Stomach (tissue), 19 donors: ENCODE data around the gene SLC9A2. TPM values are rescaled to one million over a fixed set of nuclear protein-coding genes. Genes with fewer than 3 reads are reported as not detected.

Experiments
- DNase-seq, 2 donors: peaks; one replicate each; pipeline versions ENCODE4 v3.0.0 to v3.0.0-alpha.2; 2013 to 2019
- H3K27ac ChIP-seq, 5 donors: fragments of 200-600 bp in 4 of 5; sonication (generic) in 4 of 5; one replicate each; pipeline ENCODE4 v1.5.1; 2013 to 2019; ENCODE audit warnings: mild to moderate bottlenecking in 1 of 5, moderate library complexity in 1 of 5
- H3K27me3 ChIP-seq, 3 donors: fragments of 200-600 bp; sonication (generic); one replicate each; pipeline ENCODE4 v1.5.1; 2017 to 2019; ENCODE audit warnings: mixed run types in 1 of 3
- H3K36me3 ChIP-seq, 4 donors: fragments of 200-600 bp; sonication (generic); 1 replicate in 3 of 4; 2 replicates in 1 of 4; pipeline ENCODE4 v1.5.1; 2016 to 2019
- H3K4me1 ChIP-seq, 4 donors: fragments of 200-600 bp; sonication (generic); one replicate each; pipeline ENCODE4 v1.5.1; 2016 to 2019
- H3K4me3 ChIP-seq, 4 donors: fragments of 200-600 bp; sonication (generic) in 3 of 4; one replicate each; pipeline ENCODE4 v1.5.1; 2016 to 2019; ENCODE audit warnings: mild to moderate bottlenecking in 1 of 4
- H3K9me3 ChIP-seq, 4 donors: fragments of 200-600 bp; sonication (generic); one replicate each; pipeline ENCODE4 v1.5.1; 2016 to 2019
- CTCF ChIP-seq, 7 experiments: fragments of 450-650 bp in 4 of 7; fragments of 200-600 bp in 3 of 7; sonication (generic) in 3 of 7; IDR thresholded peaks; one replicate each; pipeline ENCODE4 v1.5.1; 2016 to 2019; ENCODE audit warnings: antibody characterized with exemption in 7 of 7, control low read depth in 2 of 7, mild to moderate bottlenecking in 1 of 7
- EP300 ChIP-seq: sonication (generic); formaldehyde crosslinking; IDR thresholded peaks from one replicate; pipeline ENCODE4 v1.6.1; 2017; ENCODE audit warnings: antibody characterized with exemption
- POLR2A ChIP-seq, 4 donors: fragments of 450-650 bp; IDR thresholded peaks; one replicate each; pipeline ENCODE4 v1.6.1; 2016; ENCODE audit warnings: antibody characterized with exemption in 4 of 4, control low read depth in 2 of 4, mild to moderate bottlenecking in 1 of 4, moderate library complexity in 1 of 4
- POLR2AphosphoS5 ChIP-seq, 3 donors: sonication (generic); formaldehyde crosslinking; IDR thresholded peaks; one replicate each; pipeline ENCODE4 v1.6.1; 2016; ENCODE audit warnings: antibody characterized with exemption in 3 of 3
- WGBS, 5 donors: extraction: QIAGEN DNeasy Blood & Tissue Kit in 3 of 5; methylation state at CpG; one replicate each; pipeline versions ENCODE4 v1.1.5 to v1.1.7; 2013 to 2018; 5-methylcytosine and 5-hydroxymethylcytosine counted together
- intact Hi-C: fragments of 100-400 bp; cut with DNase I; formaldehyde crosslinking; loops from one replicate; pipeline ENCODE4 v1.15.1; 2023; ENCODE audit warnings: low total_unique reads
- long read RNA-seq, 10 donors: transcript quantifications; one replicate each; lab custom pipeline, GENCODE V29; 2026
- polyA plus RNA-seq, 3 donors: library from polyadenylated mRNA; stranded (reverse); fragments of 200-250 nt; gene quantifications; one replicate each; pipeline ENCODE4 v1.2.3, GENCODE V29; 2013
- total RNA-seq, 5 donors: library from RNA; depleted of rRNA; stranded (reverse); fragments of >200 nt; gene quantifications; one replicate each; pipeline versions ENCODE4 v1.1.0 to v1.2.3, GENCODE V29; 2014 to 2016
- donor health status: healthy with polysubstance abuse.
- donor health status: Bipolar disorder and iron deficiency.
- donor health status: healthy.

Gene SLC9A2
- total RNA-seq (10 to 100 TPM in 4 of 5 donors, 1 to 10 TPM in 1; 5.3 to 79.9 (median 56.7) TPM), polyA plus RNA-seq (1 to 10 TPM; 2.4 to 5.4 (median 2.6) TPM)
- long read RNA-seq, donor 1, result 0 reads
- long read RNA-seq, donor 2, result 0 reads
- long read RNA-seq, donor 3, result 0 reads
- long read RNA-seq, donor 4, result 0 reads
- long read RNA-seq, donor 5, full-length matches to known transcripts, result 2 of 2 reads
- long read RNA-seq, donor 5, partial matches to known transcripts, result 0 of 2 reads
- long read RNA-seq, donor 5, other reads (novel, unspliced or antisense), result 0 of 2 reads
- long read RNA-seq, donor 6, result 0 reads
- long read RNA-seq, donor 7, full-length matches to known transcripts, result 1 of 1 reads
- long read RNA-seq, donor 7, partial matches to known transcripts, result 0 of 1 reads
- long read RNA-seq, donor 7, other reads (novel, unspliced or antisense), result 0 of 1 reads
- long read RNA-seq, donor 8, full-length matches to known transcripts, result 3 of 8 reads
- long read RNA-seq, donor 8, partial matches to known transcripts, result 5 of 8 reads
- long read RNA-seq, donor 8, other reads (novel, unspliced or antisense), result 0 of 8 reads
- long read RNA-seq, donor 9, partial matches to known transcripts, result 6 of 6 reads
- long read RNA-seq, donor 9, other reads (novel, unspliced or antisense), result 0 of 6 reads
- long read RNA-seq, donor 10, result 0 reads

- peaks cover 4 to 57% (median 24%) of the 10 kb centered on the region in 4 donors for H3K4me1 ChIP-seq
- intact Hi-C loops, result no loop called here
- peaks cover 0 to 49% (median 16%) of the 10 kb centered on the region in 3 donors for H3K27me3 ChIP-seq
- 1 to 9% (median 1%) methylated on average over 11 to 85 of the region's 85 CpGs for WGBS, 5 donors
- peak; percentile 72 to 84 for DNase-seq
- H3K9me3 ChIP-seq, result no peaks in the 10 kb centered on the region
- TF ChIP-seq POLR2A (IDR thresholded peaks at IDR 0.05) (no peak), POLR2AphosphoS5 (IDR thresholded peaks at IDR 0.05) (peak in 1 of 3 donors; percentile 18)
- H3K36me3 ChIP-seq, result no peaks in the 10 kb centered on the region
- peak within 1 kb of the TSS; percentile 41 to 75 (median 62) for H3K4me3 ChIP-seq
- H3K27ac ChIP-seq, result peak within 1 kb of the TSS; percentile 80 to 91 (median 84)
Measured at GRCh38 chr2:102619414-102620319, at the start of gene SLC9A2. SLC9A2 (plus strand) TSS chr2:102619553; CDS start chr2:102619849, 296 bp downstream.

- intact Hi-C loops, result no loop called here
Measured at GRCh38 chr2:102575888-102576287, 43.5 kb upstream of the SLC9A2 start.

GRCh38 chr2:102578376-102578775 lies 41.0 kb upstream of the SLC9A2 start:
- H3K4me3 ChIP-seq, result no peak overlapping the region
- H3K4me1 ChIP-seq, result peaks cover 0 to 7% (median 0%) of the 10 kb centered on the region in 4 donors
- intact Hi-C loops, result no loop called here
- H3K27ac ChIP-seq, result no peak overlapping the region
- no peaks in the 10 kb centered on the region for H3K36me3 ChIP-seq
- 83 to 95% (median 88%) methylated on average over 2 of the region's 2 CpGs for WGBS, 5 donors
- H3K9me3 ChIP-seq, result peaks cover 0 to 8% (median 0%) of the 10 kb centered on the region in 4 donors
- TF ChIP-seq POLR2A (IDR thresholded peaks at IDR 0.05), result no peak
- TF ChIP-seq EP300, result no peak
- no peak for TF ChIP-seq POLR2AphosphoS5 (IDR thresholded peaks at IDR 0.05)
- TF ChIP-seq CTCF (IDR thresholded peaks at IDR 0.05), result no peak
- no peak for DNase-seq
- H3K27me3 ChIP-seq, result no peaks in the 10 kb centered on the region

More at GRCh38 chr2:102575888-102576287, 43.5 kb upstream of the SLC9A2 start:
- Histone ChIP-seq H3K36me3 (no peaks in the 10 kb centered on the region), H3K9me3 (peaks cover 0 to 8% (median 0%) of the 10 kb centered on the region in 4 donors), H3K4me1 (peaks cover 0 to 7% (median 0%) of the 10 kb centered on the region in 4 donors), H3K27me3 (no peaks in the 10 kb centered on the region), H3K27ac (no peak overlapping the region), H3K4me3 (no peak overlapping the region)
- no peak for TF ChIP-seq POLR2A (IDR thresholded peaks at IDR 0.05)
- TF ChIP-seq POLR2AphosphoS5 (IDR thresholded peaks at IDR 0.05), result no peak
- no peak for TF ChIP-seq EP300
- no peak for TF ChIP-seq CTCF (IDR thresholded peaks at IDR 0.05)
- WGBS, 5 donors, result 91 to 96% (median 92%) methylated on average over 1 of the region's 1 CpG
- no peak for DNase-seq

- Histone ChIP-seq H3K27me3 (no peaks in the 10 kb centered on the region), H3K4me3 (no peak overlapping the region), H3K36me3 (no peaks in the 10 kb centered on the region), H3K4me1 (peaks cover 0 to 18% (median 8%) of the 10 kb centered on the region in 4 donors), H3K9me3 (no peaks in the 10 kb centered on the region), H3K27ac (peak overlapping the region in 2 of 5 donors; percentile 33 to 59)
- intact Hi-C loops, result no loop called here
- no peak for TF ChIP-seq EP300
- DNase-seq, result peak in 1 of 2 donors; percentile 9
Measured at GRCh38 chr2:102581911-102582310, 37.4 kb upstream of the SLC9A2 start.

GRCh38 chr2:102582845-102583244 lies 36.5 kb upstream of the SLC9A2 start:
- 67 to 85% (median 72%) methylated on average over 2 of the region's 2 CpGs for WGBS, 5 donors
- intact Hi-C loops, result no loop called here

More at GRCh38 chr2:102582845-102583244, 36.5 kb upstream of the SLC9A2 start:
- H3K4me3 ChIP-seq, result no peak overlapping the region
- H3K36me3 ChIP-seq, result no peaks in the 10 kb centered on the region
- H3K27ac ChIP-seq, result no peak overlapping the region
- no peak for DNase-seq
- H3K4me1 ChIP-seq, result peaks cover 0 to 26% (median 15%) of the 10 kb centered on the region in 4 donors
- no peaks in the 10 kb centered on the region for H3K27me3 ChIP-seq
- no peaks in the 10 kb centered on the region for H3K9me3 ChIP-seq
- TF ChIP-seq CTCF (IDR thresholded peaks at IDR 0.05) (no peak), POLR2AphosphoS5 (IDR thresholded peaks at IDR 0.05) (no peak), POLR2A (IDR thresholded peaks at IDR 0.05) (no peak), EP300 (no peak)
